Measurements from ENCODE around the gene EP400.
A peak's percentile ranks its signal among the peaks of the same experiment; 100 is the strongest.

EP400 gene

DNA sequence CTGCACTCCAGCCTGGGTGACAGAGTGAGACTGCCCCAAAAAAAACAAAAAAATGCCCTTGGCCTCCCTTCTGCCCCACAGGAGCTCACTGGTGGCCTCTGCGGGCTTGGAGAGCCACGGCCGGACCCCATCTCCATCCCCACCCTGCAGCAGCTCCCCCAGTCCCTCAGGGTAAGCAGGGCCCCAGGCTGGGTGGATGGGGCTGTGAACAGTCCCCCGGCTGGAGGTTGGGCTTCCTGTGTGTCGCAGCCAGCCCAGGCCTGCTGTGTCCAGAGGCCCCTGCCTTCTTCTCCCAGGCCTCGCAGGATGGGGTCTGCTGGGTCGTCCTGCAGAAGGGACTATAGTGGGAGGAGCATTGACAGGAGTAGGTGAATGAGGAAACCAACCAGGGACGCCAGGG is 36.1 kb upstream of the EP400 start:
- no peak for DNase-seq

DNA sequence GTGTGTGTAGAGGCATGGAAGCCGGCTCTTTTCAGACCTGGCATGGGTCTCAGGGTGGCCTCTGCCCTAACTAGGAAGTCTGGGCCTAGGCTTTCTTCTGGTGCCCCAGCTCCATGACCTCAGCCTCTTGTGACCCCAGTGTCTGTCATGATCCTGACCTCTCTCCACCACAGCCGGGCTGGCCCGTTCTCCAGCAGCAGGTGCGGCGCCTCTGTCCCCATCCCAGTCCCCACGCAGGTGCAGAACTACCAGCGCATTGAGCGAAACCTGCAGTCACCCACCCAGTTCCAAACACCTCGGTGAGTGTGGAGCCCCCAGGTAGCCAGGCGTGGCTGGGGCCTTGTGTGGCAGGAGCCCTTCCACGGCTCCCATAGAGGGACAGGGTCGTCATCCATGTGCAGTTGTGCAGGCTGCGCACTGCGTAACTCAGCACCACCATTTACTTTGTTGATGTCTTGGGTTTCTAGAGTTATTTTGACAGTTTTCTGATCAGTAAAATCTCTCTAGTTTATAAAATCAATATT is 35.5 kb upstream of the EP400 start:
- DNase-seq = no peak

DNA sequence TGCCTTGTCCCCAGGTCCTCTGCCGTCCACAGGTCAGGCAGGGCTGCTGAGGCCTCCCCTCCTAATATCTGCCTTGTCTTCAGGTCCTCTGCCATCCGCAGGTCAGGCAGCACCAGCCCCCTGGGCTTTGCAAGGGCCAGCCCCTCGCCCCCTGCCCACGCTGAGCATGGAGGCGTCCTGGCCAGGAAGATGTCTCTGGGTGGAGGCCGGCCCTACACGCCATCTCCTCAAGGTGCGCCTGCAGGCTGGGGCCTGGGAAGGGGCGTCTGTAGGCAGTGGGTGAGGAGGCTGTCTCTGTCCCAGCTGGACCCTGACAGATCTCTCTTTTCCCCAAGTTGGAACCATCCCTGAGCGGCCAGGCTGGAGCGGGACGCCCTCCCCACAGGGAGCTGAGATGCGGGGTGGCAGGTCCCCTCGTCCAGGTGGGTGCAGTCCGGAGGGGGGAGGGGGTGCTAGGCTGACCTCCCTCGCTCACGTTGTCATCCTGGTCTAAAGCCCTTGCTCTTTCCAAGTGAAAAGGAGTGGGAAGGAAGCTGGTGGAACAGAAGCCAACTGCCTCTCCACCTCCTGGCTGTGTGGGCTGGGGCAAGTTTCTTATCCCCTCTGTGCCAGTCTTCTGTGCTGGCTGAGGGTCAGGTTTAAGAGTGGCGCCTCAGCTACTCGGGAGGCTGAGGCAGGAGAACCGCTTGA is 34.6 kb upstream of the EP400 start:
- DNase-seq = no peak

DNA sequence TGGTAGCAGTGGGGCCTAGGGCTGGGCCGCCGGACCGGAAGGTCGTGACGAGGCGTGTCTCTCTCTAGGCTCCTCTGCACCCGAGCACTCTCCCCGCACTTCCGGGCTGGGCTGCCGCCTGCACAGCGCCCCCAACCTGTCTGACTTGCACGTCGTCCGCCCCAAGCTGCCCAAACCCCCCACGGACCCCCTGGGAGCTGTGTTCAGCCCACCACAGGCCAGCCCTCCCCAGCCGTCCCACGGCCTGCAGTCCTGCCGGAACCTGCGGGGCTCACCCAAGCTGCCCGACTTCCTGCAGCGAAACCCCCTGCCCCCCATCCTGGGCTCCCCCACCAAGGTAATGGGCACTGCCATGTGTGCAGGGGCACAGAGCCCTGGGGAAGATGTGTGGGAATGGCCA is 33.9 kb upstream of the EP400 start:
- DNase-seq = no peak

DNA sequence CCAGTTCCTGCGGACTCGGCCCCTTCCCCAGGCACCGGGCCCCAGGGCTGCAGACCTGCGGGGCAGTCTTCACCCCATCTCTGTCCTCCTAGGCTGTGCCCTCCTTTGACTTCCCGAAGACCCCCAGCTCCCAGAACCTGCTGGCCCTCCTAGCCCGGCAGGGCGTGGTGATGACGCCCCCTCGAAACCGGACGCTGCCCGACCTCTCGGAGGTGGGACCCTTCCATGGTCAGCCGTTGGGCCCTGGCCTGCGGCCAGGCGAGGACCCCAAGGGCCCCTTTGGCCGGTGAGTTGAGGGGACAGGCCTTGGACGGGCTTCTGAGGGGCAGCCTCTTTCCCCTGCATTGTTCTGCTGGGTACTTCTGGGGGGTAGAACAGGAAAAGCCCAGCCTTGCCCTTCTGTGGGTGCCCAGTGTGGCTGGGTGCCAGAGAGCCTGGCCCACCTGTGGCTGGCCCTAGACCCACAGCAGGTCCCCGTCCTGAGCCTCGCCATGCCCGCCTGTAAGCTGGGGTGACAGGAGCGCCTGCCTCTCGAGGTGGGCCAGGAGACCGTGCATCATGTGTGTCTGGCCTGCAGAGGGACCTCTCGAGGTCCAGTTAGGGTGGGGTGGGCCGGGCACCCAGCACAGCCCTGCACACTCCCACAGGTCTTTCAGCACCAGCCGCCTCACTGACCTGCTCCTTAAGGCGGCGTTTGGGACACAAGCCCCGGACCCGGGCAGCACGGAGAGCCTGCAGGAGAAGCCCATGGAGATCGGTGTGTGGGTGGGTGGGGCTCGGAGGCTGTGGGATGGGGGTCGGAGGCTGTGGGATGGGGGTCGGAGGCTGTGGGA is 33.2 kb upstream of the EP400 start:
- DNase-seq = no peak

DNA sequence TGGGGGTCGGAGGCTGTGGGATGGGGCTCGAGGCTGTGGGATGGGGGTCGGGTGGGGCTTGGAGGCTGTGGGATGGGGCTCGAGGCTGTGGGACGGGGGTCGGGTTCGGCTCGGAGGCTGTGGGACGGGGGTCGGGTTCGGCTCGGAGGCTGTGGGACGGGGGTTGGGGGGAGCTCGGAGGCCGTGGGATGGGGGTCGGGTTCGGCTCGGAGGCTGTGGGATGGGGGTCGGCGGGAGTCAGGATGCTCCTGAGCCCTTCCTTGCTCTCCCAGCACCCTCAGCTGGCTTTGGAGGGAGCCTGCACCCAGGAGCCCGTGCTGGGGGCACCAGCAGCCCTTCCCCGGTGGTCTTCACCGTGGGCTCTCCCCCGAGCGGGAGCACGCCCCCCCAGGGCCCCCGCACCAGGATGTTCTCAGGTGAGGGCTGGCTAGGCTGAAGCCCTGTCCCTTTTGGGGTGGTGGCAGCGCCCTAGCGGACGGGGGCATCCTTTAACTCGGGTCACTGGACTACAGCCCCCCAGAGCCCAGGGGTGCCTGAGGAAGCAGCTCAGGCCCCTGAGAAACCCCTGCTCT is 32.5 kb upstream of the EP400 start:
- peak in 2 of 4 experiments; percentile 20 to 33 for DNase-seq

DNA sequence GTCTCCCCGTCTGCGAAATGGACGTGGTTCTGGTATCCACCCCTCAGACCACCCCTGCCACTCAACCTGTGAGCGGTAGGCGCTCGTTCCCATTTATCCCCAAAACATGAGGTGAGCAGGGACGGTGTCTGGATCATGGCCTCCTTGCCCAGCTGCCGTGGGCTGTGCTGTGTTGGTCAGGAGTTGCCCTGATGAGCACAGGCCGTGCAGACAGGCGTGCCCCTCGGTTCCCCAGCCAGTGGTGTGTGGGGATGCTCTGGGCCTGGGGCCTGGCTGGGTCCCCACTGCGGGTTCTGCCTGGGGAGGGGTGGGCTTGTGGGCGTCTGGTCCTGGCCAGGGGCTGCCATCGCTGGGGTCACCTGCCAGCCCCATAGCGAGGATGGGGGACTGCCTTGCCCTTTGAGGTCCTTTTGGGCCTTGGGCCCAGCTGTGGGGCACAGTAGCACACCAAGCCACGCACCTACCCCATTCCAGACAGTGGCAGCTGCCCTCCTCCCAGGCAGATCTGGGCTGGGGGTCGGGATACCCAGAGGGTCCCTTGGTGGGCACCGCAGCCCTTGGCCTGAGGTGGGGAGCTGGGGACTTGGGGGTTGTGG is 31.9 kb upstream of the EP400 start:
- DNase-seq = no peak

DNA sequence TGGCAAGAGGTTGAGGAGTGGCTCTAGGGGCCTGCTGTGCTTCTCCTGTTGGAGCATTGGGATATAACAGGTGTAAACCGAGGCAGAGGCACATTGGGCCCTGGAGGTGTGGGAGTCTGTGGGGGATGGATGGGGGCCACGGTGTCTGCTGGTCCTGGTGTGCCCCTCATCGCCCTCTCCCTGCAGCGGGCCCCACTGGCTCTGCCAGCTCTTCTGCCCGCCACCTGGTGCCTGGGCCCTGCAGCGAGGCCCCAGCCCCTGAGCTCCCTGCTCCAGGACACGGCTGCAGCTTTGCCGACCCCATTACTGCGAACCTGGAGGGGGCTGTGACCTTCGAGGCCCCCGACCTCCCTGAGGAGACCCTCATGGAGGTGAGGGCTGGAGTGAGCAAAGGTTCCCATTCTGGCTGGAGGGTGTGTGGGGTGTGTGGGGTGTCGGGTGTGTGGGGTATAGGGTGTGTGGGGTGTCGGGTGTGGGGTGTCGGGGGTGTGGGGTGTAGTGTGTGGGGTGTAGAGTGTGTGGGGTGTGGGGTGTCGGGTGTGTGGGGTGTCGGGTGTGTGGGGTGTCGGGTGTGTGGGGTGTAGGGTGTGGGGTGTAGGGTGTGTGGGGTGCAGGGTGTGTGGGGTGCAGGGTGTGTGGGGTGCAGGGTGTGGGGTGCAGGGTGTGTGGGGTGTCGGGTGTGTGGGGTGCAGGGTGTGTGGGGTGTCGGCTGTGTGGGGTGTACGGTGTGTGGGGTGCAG is 31.3 kb upstream of the EP400 start:
- no peak for DNase-seq

DNA sequence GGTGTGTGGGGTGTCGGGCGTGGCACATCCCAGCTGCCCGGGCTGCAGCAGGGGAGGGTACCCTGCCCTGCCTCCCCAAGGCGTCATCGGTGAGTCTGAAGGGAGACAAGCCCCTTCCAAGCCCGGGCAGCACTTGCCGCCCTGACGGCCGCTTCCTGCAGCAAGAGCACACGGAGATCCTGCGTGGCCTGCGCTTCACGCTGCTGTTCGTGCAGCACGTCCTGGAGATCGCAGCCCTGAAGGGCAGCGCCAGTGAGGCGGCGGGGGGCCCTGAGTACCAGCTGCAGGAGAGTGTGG is 30.7 kb upstream of the EP400 start:
- DNase-seq = no peak

DNA sequence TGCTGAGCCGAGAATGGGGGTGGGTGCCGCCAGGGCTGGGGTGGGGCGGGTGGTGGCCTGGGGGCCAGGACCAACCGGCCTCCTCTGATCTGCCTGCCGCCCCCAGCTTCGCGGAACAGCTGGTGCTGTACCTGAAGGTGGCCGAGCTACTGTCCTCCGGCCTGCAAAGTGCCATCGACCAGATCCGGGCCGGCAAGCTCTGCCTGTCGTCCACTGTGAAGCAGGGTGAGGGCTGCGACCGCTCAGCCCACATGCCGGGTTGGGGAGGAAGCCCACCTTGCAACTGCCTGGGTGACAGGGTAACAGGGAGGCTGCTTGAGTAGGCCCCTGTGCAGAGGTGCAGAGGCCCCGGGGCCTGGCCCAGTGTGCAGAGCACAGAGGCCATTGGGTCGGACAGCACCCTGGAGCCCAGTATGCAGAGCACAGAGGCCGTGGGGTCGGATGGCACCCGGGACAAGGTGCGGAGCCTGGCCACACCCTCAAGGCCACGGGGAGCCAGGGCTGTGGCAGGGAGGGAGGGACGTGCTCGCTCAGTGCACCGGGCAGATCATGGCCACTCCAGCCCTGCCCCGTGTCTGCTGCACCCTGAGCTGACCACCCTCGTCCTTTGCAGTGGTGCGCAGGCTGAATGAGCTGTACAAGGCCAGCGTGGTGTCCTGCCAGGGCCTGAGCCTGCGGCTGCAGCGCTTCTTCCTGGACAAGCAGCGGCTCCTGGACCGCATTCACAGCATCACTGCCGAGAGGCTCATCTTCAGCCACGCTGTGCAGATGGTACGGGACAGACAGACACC is 30.2 kb upstream of the EP400 start:
- DNase-seq = no peak

DNA sequence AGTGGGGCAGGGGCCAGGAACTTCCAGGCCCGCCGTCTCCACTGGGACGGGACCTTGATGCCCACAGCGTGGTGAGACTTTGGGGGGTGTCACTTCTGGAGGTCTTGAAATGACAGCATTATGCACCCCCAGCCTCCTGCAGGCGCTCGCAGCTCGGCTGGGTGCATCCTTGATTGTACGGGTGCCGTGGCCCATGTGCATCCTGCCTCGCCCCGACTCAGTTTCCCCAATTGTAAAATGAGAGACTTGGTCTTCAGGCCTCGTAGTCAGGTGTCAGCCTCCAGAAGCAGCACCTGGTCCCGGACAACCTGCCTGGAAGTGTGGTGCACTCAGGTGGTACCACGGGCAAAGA is 29.6 kb upstream of the EP400 start:
- no peak for DNase-seq

DNA sequence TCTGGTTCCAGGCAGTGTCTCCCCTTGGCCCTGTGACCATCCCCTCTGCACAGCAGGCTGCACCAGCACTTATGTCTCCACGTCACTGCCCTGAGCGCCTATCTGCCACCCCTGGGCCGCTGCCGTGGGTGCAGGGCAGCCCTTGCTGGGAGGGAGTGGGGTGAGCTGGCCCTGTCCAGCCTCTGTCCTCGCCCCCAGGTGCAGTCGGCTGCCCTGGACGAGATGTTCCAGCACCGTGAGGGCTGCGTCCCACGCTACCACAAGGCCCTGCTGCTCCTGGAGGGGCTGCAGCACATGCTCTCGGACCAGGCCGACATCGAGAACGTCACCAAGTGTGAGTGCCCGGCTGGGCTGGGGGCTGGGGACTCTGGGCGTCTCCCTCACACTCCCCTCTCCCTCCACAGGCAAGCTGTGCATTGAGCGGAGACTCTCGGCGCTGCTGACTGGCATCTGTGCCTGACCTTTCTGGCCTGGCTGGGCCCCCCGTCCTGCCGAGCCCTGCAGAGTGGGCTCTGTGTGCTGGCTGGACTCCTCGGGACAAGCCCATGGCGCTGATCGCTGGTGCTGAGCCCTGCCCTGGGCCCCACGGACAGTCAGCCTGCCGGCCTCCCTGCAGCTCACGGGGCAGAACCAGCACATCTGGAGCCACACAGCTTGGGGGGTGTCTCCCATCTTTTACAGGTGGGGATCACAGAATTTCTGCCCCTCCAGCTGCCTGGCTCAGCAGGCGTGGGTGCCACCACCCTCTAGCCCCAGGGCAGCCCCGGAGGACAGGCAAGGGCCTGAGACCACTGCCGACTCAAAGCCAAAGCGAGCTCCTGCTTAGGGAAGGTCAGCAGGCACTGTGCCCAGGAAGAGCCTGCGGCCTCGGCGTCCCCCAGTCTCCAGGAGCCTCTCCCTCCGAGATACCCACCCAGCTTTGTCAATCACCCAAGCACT is 28.6 kb upstream of the EP400 start:
- DNase-seq = no peak

DNA sequence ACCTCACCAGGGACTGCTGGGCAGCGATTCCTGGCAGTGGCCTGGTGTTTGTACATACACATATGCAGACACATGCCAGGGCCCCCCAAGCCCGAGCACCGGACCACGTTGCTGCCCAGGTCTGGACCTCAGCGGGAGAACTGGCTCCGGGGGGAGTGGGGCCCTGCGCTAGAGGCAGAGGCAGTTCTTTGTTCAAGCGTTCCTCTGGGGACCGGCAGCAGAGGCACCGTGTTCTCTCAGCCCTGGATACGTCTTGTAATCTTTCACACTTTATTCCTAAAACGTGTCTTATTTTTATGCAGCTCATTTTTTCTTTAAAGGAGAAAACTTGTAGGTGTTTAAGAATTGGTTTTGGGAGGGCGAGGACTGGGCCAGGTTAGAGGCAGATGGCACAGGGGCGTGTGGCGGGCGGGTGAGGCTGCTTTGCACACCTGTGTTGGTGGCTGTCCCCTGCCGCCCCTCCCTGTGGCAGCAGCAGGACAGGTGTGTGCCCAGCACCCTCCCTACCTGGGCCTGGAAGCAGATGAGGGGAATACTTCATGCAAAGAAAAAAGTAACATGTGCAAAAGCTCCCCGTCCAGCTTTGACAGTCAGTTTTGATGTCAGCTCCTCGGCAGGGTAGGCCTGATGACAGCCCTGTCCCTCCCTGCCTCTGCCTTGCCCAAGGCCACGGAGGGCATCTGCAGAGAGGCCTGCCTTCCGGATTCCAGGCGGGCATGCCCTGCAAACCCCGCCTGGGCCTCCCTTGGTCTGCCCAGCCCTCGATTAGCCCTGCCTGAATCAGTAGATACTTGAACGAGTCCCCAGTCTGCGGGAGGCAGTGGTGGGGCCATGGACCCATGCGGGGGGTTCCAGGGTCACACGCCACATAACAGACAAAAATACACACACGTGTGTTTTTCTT is 27.6 kb upstream of the EP400 start:
- DNase-seq = no peak

DNA sequence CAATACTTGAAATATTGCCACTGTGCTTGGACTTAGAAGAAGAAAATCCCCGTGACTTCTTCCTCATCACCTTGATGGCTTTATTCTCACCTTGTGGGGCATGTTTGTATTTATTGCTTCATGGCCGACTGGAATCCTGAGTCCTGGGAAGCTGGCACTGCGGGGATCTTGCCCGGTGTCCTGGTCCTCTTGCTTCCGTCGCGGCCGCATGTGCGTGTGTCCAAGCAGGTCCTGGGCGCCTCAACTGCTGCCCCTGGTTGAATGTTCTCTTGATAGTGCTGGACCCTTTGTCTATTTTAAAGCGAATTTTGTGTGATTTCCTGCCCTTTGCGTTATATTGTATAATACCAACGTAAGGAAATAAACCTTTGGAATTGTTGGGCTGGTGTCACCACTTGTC is 27.0 kb upstream of the EP400 start:
- DNase-seq = no peak

DNA sequence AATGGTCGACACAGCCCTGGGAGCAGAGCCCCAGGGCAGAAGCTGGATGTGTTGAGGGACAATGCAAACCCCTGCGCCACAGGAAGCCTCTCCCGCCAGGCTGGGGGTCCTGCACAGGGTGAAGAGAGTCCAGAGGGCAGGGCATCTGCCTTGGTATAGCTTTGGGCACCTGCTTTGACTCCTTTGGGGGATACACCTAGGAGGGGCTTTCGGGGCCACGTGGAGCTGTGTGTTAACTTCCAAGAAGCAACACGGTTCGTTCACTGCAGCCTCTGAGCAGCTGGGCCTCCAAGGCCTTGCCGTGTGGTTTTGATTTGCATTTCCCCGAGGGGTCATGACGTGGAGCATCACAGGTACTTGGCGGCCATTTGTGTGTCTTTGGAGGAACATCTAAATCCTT is 26.5 kb upstream of the EP400 start:
- DNase-seq = no peak

DNA sequence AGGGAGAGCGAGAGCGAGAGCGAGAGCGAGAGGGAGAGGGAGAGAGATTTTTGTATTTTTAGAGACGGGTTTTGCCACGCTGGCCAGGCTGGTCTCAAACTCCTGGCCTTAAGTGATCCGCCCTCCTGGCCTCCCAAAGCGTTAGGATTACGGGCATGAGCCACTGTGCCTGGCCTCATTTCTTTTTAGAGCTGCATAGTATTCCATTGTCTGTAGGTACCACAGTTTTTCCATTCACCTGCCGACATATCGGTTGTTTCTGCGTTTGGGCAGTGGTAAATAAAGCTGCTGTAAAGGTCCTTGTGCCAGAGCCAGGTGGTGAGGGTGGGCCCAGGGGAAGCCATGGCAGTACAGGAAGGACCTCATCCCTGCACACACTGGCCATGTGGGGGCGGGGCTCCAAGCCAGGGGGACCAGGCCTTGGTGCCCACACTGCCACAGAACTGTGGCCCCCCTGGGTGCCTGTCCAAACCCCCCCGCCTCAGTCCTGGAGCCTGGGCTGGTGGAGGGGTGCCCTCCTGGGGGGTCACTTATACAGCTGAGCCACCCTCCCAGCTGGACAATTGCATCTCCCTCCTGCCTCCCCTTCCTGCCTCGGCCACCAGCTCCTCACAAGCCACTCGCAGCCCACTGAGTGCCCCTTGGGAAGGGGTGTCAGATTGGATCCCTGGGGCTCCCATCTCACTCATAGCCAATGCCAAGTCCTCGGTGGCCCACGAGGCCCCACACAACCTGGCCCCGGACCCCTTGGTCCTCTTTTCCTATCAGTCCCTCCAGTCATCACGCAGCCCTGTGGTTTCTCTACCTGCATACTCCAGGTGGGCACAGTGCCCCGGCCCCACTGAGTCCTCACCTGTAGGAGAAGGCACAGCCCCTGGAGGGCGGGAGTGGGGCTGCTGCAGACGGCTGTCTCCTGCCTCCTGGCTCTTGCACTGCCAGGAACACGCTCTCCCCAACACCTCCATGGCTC is 22.3 kb upstream of the EP400 start:
- no peak for DNase-seq

DNA sequence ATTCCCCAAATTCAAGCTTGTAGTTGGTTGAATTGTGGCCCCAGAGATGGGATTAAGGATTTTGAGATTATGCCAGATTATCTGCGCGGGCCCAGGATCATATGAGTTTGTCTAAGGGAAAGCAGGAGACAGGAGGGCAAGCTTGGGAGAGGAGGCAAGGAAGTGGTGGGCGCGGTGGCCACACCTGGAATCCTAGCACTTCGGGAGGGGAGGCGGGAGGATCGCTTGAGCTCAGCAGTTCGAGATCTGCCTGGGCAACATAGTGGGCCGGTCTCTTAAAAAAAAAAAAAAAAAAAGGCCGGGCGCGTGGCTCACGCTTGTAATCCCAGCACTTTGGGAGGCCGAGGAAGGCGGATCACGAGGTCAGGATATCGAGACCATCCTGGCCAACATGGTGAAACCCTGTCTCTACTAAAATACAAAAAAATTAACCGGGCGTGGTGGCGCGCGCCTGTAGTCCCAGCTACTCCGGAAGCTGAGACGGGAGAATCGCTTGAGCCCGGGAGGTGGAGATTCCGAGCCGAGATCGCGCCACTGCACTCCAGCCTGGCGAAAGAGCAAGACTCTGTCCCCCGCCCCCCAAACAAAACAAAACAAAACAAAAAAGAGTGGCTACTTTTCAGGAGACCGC is 21.5 kb upstream of the EP400 start:
- DNase-seq = no peak

All from activated naive CD4-positive, alpha-beta T cell (primary cell).